GM04504 (cell line): ENCODE results near the gene SH3BGR.
"Not testable (repeated sequence)": the region's sequence is repeated elsewhere in the genome, so short reads cannot be mapped to it uniquely, and the experiment has no call there.

Experiments
- DNase-seq: peaks from one replicate; pipeline ENCODE4 v3.0.0-alpha.2; 2012; ENCODE audit warnings: low read depth

SH3BGR gene

GRCh38 chr21:39515684-39516472 is 64.1 kb downstream of the SH3BGR start:
- DNase-seq, result no peak

DNA sequence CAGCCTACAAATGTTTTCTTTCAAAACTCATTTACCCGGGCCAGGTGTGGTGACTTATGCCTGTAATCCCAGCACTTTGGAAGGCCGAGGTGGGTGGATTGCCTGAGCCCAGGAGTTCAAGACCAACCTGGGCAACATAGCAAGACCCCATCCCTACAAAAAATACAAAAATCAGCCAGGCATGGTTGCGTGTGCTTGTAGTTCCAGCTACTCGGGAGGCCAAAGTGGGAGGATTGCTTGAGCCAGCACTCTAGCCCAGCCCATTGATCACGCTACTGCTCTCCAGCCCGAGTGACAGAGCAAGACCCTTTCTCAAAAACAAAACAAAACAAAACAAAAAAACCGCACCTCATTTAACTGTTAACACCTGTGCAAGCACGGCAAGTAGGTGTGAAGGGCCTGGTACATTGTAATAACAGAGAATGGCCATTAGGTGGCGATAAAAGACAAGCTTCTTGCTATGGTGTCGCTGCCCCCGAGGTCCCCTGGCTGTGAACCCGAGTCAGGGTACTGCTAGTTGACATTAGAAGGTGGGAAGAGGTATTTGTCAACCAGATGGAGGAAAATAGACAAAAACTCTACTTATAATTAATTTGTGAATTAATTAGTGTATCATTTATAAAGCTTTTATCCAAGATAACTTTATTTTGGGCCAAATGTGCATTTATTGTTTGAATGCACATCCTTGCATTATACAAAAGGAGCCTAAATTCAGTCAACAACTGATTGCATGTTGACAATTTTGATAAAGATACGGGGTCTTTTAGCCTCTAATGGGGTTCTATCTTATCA is 66.5 kb downstream of the SH3BGR start:
- peak; percentile 15 for DNase-seq

DNA sequence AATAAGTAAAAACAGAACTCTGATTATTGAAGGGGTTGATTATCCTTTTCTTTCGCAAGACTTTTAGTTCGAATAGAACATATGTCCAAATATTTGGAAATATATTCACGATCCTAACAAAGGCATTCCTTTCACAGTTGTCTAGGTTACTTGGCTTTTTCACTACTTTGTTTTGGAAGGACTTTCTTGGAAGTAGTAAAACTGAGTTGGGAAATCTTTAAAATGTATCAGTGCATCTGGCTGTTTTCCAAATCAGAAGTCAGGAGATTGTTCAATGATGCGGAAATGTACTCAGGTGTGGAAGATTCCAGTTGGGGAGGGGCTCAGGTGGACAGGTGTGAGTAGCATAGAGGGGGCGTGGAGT is 67.1 kb downstream of the SH3BGR start:
- DNase-seq, result peak; percentile 1

GRCh38 chr21:39519835-39520234 is 68.1 kb downstream of the SH3BGR start:
- no peak for DNase-seq

DNA sequence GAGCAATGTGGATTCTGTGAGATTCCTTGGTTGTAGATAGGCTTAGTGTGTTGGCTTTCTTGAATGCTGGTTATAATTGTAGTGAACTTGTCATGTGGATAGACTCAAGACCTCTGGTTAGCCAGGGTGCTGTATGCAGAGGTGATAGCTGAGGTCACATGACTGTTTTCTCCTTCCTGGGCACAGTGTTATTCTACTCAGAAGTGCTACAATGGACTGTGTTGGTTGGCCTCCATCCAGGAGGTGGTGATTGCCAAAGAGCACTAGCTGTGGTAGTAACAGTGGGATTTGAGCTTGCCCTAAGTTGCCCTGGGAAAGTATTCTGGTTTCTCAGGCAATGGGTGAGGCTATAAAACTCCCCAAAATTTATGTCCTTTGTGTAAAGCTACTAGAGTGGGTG is 71.6 kb downstream of the SH3BGR start:
- DNase-seq, result no peak

- no peak for DNase-seq
These were observed 72.1 kb downstream of the SH3BGR start for GRCh38 chr21:39523915-39524314.

DNA sequence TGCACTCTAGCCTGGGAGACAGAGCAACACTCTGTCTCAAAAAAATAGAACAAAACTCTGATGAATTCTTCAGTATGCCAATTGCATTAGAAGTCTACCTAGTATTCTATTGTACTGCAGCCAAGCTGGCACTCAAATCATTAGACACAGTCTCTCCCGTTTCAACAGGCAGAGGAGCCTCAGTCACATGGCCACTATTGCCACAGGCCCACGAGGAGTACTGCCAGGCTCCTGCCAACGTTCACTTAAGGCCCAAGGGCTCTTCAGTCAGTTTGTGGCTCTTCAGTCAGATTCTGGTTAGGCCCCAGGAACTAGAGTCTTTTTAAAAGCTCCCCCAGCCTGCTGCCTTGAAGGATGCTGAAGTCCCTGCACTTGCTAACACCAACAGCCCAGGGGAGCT is 73.4 kb downstream of the SH3BGR start:
- no peak for DNase-seq

DNA sequence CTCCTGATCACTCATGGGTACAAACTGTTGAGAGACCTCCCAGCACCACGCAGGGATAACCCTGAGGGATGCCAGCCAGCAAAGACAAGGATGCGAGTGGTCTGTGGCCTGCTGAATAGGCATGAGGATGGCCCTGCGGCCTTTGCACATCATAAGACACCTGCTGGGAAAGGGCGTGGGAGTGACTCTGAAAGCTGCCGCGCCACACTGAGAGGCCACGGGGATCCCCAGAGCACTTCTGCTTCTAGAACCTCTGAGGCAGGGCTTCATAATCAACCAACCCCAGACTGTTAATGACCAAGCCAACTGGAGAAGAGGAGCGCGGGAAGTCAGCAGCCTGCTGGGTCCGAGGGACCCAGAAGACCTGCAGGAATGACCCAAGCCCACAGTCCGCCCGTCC is 73.8 kb downstream of the SH3BGR start:
- no peak for DNase-seq

DNA sequence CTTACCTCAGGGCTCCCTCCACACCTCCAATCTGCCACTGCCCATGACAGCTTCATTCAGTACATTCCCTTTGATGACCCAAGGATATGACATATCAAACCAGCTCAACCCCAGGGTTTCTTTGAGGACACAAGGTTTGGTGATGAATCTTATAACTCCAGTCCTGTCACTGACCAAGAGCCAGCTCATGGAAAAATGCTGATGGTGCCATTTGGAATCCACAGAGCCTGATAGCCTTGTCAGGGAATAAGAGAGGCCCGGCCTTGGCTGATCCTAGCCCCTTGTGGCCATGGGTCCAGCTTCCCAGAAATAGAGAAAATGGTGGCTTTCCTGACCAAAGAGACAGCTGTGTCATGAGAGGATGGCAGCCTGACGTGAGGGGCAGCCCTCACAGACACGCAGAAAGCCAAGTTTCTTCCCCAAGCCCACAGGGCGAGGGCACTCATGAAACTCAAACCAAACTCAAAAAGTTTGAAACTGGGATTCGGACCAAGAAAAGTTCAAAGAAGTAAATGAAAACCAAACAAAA is 75.4 kb downstream of the SH3BGR start:
- DNase-seq, result no peak

DNA sequence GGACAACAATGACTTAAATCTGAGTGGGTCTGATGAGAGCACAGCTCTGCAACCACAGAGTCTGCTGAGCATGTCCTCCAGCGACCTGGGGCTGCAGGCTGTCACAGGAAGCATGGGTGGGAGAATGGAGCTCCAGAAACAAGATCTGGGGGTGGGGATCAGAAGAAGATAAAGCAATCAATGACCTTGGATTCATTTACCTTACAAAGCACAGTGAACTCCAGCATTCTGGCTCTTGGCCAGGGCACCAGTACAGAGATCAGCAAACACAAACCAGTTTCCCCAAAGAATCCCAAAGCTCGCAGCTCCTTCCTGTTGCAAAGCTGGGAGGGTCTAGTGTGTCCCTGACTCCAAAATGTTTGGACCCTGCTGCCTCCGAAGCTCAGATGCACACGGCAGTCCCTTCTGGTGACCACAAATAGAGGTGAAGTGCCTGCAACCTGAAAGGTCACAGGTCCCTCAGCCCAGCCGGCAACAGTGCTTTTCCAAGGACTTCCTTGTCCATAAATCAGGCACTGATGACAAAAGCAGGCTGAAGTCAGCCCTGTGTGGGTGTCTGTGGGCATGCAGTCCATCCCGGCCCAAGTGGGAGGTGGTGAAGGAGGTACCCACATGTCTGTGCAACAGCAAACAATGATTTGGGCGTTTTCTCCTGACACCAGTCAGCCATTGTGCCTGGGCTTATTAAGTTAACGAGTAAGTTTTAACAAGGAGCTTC is 76.1 kb downstream of the SH3BGR start:
- no peak for DNase-seq

DNA sequence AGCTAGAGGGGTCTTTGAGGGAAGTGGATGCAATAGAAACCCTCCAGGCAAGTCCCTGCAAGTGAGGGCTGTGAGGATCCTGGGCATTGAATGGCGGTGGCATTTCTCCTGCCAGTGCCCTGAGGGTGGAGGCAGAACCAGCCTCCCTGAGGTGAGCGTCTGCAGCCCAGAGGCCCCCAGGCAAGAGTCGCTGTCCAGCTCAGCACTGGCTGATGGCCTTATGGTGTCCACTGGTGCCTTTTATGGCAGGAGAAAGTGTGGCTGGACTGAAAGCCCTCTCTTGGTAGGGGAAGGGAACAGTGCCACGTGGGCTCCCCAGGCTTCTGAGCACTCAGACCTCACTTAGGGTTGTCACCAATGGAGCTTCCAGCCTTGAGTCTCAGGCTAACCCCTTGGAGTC is 77.3 kb downstream of the SH3BGR start:
- DNase-seq, result no peak

GRCh38 chr21:39531064-39531463 is 79.3 kb downstream of the SH3BGR start:
- no peak for DNase-seq

DNA sequence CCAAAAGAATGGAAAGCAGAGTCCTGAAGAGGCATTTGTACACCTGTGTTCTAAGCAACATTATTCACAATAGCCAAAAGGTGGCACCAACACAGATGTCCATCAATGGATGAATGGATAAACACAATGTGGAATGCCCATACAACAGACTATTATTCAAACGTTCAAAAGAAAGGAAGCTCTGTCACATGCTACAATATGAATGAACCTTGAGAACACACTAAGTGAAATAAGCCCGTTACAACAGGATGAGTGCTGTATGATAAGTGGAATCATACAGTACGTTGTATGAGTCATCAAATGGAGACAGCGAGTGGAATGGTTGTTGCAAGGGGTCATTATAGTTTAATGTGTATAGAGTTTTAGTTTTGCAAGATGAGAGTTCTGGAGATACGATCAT is 80.1 kb downstream of the SH3BGR start:
- no peak for DNase-seq

DNA sequence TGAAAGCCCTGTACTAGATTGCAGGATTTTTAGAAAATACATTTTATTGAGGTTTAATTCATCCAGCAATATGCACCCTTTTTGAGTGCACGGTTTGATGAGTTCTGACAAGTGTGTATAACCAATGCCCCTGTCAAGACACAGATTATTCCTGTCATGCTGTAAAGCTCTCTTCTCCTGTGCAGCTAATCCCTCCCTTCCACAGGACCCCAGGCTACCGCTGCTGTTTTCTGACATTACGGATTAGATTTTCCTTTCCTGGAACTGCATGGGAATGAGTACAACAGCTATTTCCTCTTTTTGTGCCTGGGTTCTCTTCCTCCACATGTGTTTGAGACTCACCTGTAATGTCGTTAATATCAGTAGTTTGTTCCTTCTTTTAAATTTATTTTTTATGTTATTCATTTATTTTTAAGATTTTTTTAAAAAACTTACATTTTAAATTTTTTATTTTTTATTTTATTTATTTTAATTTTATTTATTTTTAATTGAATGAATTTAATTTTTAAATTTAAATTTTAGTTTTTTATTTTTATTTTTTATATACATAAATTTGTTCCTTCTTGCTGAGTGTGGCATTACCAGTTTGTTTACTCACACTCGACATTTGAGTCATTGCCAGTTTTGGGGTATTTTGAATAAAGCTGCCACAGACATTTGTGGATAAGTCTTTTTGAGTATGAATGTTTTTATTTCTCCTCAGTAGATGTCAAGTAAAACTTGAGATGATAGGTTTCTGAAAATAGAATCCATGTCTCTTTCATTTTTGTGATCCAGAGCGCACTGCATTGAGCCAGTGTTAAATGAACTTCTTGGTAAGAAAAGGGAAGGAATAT is 82.0 kb downstream of the SH3BGR start:
- DNase-seq, result no peak

DNA sequence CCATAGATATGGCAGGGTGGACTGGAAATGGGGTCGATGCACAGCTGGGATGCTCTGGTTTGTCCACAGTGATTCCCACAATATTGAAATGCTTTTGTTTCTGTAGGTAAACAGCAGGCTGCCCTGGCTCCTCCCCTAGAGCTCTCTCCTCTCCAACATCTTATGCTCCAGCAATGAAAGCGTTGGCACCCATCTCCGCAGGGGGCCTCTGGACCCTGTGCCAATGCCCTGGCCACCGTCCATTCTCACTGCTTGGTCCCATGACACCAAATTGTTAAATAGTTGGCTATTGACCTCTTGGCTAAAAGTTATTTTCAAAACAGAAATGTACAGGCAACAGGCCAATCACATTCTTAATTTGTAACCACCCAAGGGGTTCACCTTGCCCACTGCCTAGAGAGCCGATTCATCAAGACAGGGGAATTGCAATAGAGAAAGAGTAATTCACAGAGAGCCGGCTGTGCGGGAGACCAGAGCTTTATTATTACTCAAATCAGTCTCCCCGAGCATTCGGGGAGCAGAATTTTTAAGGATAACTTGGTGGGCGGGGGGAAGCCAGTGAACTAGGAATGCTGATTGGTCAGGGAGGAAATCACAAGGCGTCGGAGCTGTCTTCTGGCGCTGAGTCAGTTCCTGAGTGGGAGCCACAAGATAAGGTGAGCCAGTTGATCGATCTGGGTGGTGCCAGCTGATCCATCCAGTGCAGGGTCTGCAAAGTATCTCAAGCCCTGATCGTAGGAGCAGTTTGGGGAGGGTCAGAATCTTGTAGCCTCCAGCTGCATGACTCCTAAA is 84.1 kb downstream of the SH3BGR start:
- DNase-seq, result no peak

DNA sequence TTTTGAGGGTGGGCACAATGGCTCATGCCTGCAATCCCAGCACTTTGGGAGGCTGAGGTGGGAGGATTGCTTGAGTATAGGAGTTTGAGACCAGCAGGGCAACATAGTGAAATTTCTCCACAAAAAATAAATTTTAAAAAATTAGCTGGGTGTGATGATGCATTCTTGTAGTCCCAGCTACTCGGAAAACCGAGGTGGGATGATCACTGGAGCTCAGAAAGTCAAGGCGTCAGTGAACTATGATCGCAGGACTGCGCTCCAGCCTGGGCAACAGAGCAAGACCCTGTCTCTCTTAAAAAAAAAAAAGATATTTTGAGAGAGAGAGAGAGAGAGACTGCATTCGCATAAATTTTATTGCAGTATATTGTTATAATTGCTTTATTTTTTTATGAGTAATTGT is 85.1 kb downstream of the SH3BGR start:
- DNase-seq, result no peak

DNA sequence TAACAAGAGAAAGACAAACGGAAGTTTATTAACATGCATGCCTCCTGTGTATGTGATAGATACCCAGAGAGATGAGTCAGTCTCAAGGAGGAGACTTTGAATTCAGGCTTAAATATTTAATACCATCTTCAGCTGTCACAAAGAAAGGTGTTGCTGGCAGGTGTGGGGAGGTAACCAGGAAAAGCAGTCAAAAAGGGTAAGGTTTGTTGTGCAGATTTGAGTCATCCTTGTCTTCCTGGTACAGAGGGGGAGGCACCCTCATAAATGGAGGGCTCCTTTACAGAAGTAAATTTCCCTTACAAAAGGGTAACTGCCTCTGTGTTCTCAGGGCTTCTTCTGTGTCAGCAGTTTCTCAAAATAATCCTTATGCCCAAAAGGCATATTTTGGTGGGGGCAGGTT is 85.8 kb downstream of the SH3BGR start:
- no peak for DNase-seq

GRCh38 chr21:39538453-39539042 is 86.8 kb downstream of the SH3BGR start:
- no peak for DNase-seq

DNA sequence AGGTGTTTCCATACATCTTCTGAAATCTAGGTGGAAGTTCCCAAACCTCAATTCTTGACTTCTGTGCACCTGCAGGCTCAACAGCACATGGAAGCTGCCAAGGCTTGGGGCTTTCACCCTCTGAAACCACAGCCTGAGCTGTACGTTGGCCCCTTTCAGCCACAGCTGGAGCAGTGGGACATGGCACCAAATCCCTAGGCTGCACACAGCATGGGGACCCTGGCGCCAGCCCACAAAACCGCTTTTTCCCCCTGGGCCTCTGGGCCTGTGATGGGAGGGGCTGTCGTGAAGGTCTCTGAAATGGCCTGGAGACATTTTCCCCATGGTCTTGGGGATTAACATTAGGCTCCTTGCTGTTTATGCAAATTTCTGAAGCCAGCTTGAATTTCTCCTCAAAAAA is 88.6 kb downstream of the SH3BGR start:
- not testable (repeated sequence) for DNase-seq

DNA sequence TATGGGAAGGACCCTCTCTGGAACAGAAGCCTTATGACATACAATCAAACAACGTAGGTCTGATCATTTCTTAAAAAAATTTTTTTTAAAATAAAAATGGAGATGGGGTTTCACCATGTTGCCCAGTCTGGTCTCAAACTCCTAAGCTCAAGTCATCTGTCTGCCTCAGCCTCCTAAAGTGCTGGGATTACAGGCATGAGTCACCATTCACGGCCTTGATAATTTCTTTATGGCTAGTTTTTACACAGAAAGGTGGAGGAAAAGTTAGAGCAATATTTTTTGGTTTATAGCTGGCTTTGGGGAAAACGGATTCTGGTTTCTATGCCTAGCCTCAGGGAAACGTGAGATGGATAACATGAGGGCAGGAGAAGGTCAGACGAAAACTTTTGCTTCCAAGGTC is 91.0 kb downstream of the SH3BGR start:
- DNase-seq, result no peak

- DNase-seq, result no peak
These were observed 94.8 kb downstream of the SH3BGR start for GRCh38 chr21:39546522-39546921.
